GM23338 (cell line): Measurements from ENCODE around the gene BTBD18. TPM values are rescaled to one million over a fixed set of nuclear protein-coding genes. Genes with fewer than 3 reads are reported as not detected.

Source experiments
- ATAC-seq: fragments of 200-7000 bp; cut with Tn5 transposase; 3 replicates; pipeline ENCODE4 v1.9.1; 2020
- DNase-seq: peaks from one replicate; pipeline ENCODE4 v3.0.0-alpha.2; 2015; ENCODE audit warnings: low spot score
- H2AFZ ChIP-seq: fragments of 200-600 bp; sonication (generic); 2 replicates; pipeline ENCODE4 v1.8.0; 2016; ENCODE audit warnings: antibody characterized with exemption, mild to moderate bottlenecking, moderate library complexity
- H3F3A ChIP-seq: fragments of 200-600 bp; sonication (generic); replicated peaks from 2 replicates; pipeline ENCODE4 v1.8.0; 2017; ENCODE audit warnings: antibody characterized with exemption, mixed run types, low read depth
- H3K27ac ChIP-seq: fragments of 200-600 bp; sonication (generic); 2 replicates; pipeline ENCODE4 v1.6.1; 2016; ENCODE audit warnings: low read depth
- H3K27me3 ChIP-seq: fragments of 200-600 bp; sonication (generic); 2 replicates; pipeline ENCODE4 v1.8.0; 2016; ENCODE audit warnings: mild to moderate bottlenecking, mixed run types, moderate library complexity; ENCODE audit not compliant: insufficient read depth
- H3K36me3 ChIP-seq: fragments of 200-600 bp; sonication (generic); 2 replicates; pipeline ENCODE4 v1.8.0; 2016; ENCODE audit warnings: mild to moderate bottlenecking; ENCODE audit not compliant: insufficient read depth
- H3K4me1 ChIP-seq: fragments of 200-600 bp; sonication (generic); 2 replicates; pipeline ENCODE4 v1.8.0; 2016; ENCODE audit warnings: mild to moderate bottlenecking, moderate library complexity; ENCODE audit not compliant: insufficient read depth
- H3K4me2 ChIP-seq: fragments of 200-600 bp; sonication (generic); 2 replicates; pipeline ENCODE4 v1.7.1; 2017; ENCODE audit warnings: mixed run types
- H3K4me3 ChIP-seq: fragments of 200-600 bp; sonication (generic); 2 replicates; pipeline ENCODE4 v1.6.1; 2016; ENCODE audit warnings: mixed run types
- H3K79me2 ChIP-seq: fragments of 200-600 bp; sonication (generic); replicated peaks from 2 replicates; pipeline ENCODE4 v1.8.0; 2017; ENCODE audit warnings: mild to moderate bottlenecking; ENCODE audit not compliant: insufficient read depth
- H3K9me2 ChIP-seq: fragments of 200-600 bp; sonication (generic); 2 replicates; pipeline ENCODE4 v1.8.0; 2017; ENCODE audit not compliant: insufficient read depth
- H4K20me1 ChIP-seq: fragments of 200-600 bp; sonication (generic); replicated peaks from 2 replicates; pipeline ENCODE4 v1.8.0; 2017; ENCODE audit warnings: mild to moderate bottlenecking; ENCODE audit not compliant: insufficient read depth
- H3K27ac Mint-ChIP-seq: 2 replicates; pipeline ENCODE4 v1.8.0; 2020; ENCODE audit warnings: inconsistent platforms, mild to moderate bottlenecking, moderate library complexity, mixed read lengths
- H3K27me3 Mint-ChIP-seq: 3 replicates; pipeline ENCODE4 v1.8.0; 2022; ENCODE audit warnings: low read depth, mild to moderate bottlenecking, moderate library complexity, mixed read lengths, inconsistent platforms; ENCODE audit not compliant: insufficient read depth, poor library complexity
- H3K36me3 Mint-ChIP-seq: 3 replicates; pipeline ENCODE4 v1.8.0; 2021; ENCODE audit warnings: low read depth, mild to moderate bottlenecking, inconsistent platforms, moderate library complexity, mixed read lengths
- H3K4me1 Mint-ChIP-seq: 3 replicates; pipeline ENCODE4 v1.8.0; 2020; ENCODE audit warnings: mild to moderate bottlenecking, inconsistent platforms, mixed read lengths
- H3K4me3 Mint-ChIP-seq: 3 replicates; pipeline ENCODE4 v1.8.0; 2021; ENCODE audit warnings: moderate library complexity, mild to moderate bottlenecking, inconsistent platforms, mixed read lengths
- H3K9me3 Mint-ChIP-seq: 3 replicates; pipeline ENCODE4 v1.8.0; 2020; ENCODE audit warnings: moderate library complexity, mild to moderate bottlenecking, inconsistent platforms, mixed read lengths
- CREB1 ChIP-seq: fragments of 250-450 bp; sonication (Bioruptor Pico); IDR thresholded peaks from 2 replicates; pipeline ENCODE4 v1.5.0; 2020; ENCODE audit warnings: low read depth, mild to moderate bottlenecking, moderate library complexity
- CTCF ChIP-seq, 2 experiments: fragments of 200-600 bp in 1 of 2; sonication (generic) in 1 of 2; conservative IDR thresholded peaks; 2 replicates each; pipeline versions ENCODE4 v1.5.1 to v1.6.1; 2016 to 2017; ENCODE audit warnings: antibody characterized with exemption in 2 of 2, low read depth in 2 of 2, mild to moderate bottlenecking in 2 of 2, moderate library complexity in 1 of 2
- ETS1 ChIP-seq: IDR thresholded peaks from 2 replicates; pipeline ENCODE4 v1.6.1; 2016; ENCODE audit warnings: antibody characterized with exemption
- EZH2 ChIP-seq: fragments of 200-600 bp; sonication (generic); IDR thresholded peaks from one replicate; pipeline ENCODE4 v1.8.0; 2017; ENCODE audit warnings: antibody characterized with exemption, mild to moderate bottlenecking, low read depth; ENCODE audit not compliant: unreplicated experiment
- EZH2phosphoT487 ChIP-seq: fragments of 200-600 bp; sonication (generic); IDR thresholded peaks from one replicate; pipeline ENCODE4 v1.8.1; 2018; ENCODE audit warnings: antibody characterized with exemption; ENCODE audit not compliant: unreplicated experiment
- JUNB ChIP-seq: IDR thresholded peaks from one replicate; pipeline ENCODE4 v1.6.1; 2016; ENCODE audit warnings: antibody characterized with exemption; ENCODE audit not compliant: unreplicated experiment
- NANOG ChIP-seq: IDR thresholded peaks from 2 replicates; pipeline ENCODE4 v1.6.1; 2016; ENCODE audit warnings: antibody characterized with exemption, borderline replicate concordance
- POLR2AphosphoS5 ChIP-seq: IDR thresholded peaks from 2 replicates; pipeline ENCODE4 v1.6.1; 2016; ENCODE audit warnings: antibody characterized with exemption, low read depth
- REST ChIP-seq: IDR thresholded peaks from one replicate; pipeline ENCODE4 v1.6.1; 2018; ENCODE audit warnings: antibody characterized with exemption; ENCODE audit not compliant: unreplicated experiment
- STAT1 ChIP-seq: IDR thresholded peaks from one replicate; pipeline ENCODE4 v1.6.1; 2016; ENCODE audit warnings: antibody characterized with exemption; ENCODE audit not compliant: unreplicated experiment
- ZNF114 ChIP-seq: fragments of 250-450 bp; sonication (Bioruptor Pico); IDR thresholded peaks from 2 replicates; pipeline ENCODE4 v1.5.0; 2020; ENCODE audit warnings: mild to moderate bottlenecking, moderate library complexity
- ZNF331 ChIP-seq: fragments of 250-450 bp; sonication (Bioruptor Pico); IDR thresholded peaks from 2 replicates; pipeline ENCODE4 v1.5.0; 2020; ENCODE audit warnings: low read depth, mild to moderate bottlenecking, moderate library complexity
- ZNF462 ChIP-seq: fragments of 250-450 bp; sonication (Bioruptor Pico); IDR thresholded peaks from 2 replicates; pipeline ENCODE4 v1.5.0; 2020; ENCODE audit warnings: mild to moderate bottlenecking, moderate library complexity
- polyA plus RNA-seq: library from polyadenylated mRNA; unstranded; fragments of >200 nt; fragmentation: Nextera tagmentation; extraction: Ambion mirVana; gene quantifications from 2 replicates; pipeline ENCODE4 v1.2.1, GENCODE V29; 2016
- total RNA-seq: library from RNA; depleted of rRNA; stranded (reverse); fragments of >200 nt; shearing (Covaris generic); gene quantifications from 2 replicates; pipeline ENCODE4 v1.2.3, GENCODE V29; 2014

Gene BTBD18
- total and polyA plus RNA-seq, 2 experiments from 2014 or later, result 0.29 TPM; not detected in 1

- Histone ChIP-seq H3F3A (no peaks in the 10 kb centered on the region), H3K4me2 (no peak overlapping the region), H3K36me3 (no peaks in the 10 kb centered on the region), H3K27me3 (no peaks in the 10 kb centered on the region), H3K79me2 (peaks cover 94% of the 10 kb centered on the region), H3K27ac (no peak overlapping the region), H3K4me3 (no peak overlapping the region), H3K9me2 (no peaks in the 10 kb centered on the region), H4K20me1 (peaks cover 12% of the 10 kb centered on the region), H3K4me1 (peaks cover 47% of the 10 kb centered on the region), H2AFZ (no peak overlapping the region)
- TF ChIP-seq CREB1 (CRISPR knock-in tag) (no peak), EZH2phosphoT487 (no peak), REST (no peak), POLR2AphosphoS5 (no peak), ZNF331 (CRISPR knock-in tag) (no peak), ETS1 (no peak), NANOG (no peak), CTCF (conservative IDR thresholded peaks at IDR 0.05; ENCODE audit: low read depth in 2 of 2) (no peak), ZNF114 (no peak), ZNF462 (no peak), STAT1 (no peak), EZH2 (no peak), JUNB (no peak)
- Mint-ChIP-seq H3K9me3 (no peaks in the 10 kb centered on the region), H3K27ac (no peak overlapping the region), H3K4me1 (peaks cover 63% of the 10 kb centered on the region), H3K36me3 (peaks cover 2% of the 10 kb centered on the region; the same call in 1 of the 3 replicates), H3K27me3 (peaks cover 11% of the 10 kb centered on the region), H3K4me3 (no peak overlapping the region)
- no peak for ATAC-seq
- DNase-seq, result no peak
Measured at GRCh38 chr11:57785072-57785471, 33.5 kb upstream of the BTBD18 start.
